Astrocyte (in vitro differentiated cells and primary cell): ENCODE data around the gene PPP2R2B. TPM values are rescaled to one million over a fixed set of nuclear protein-coding genes. Genes with fewer than 3 reads are reported as not detected.

ENCODE experiments used
- DNase-seq: peaks from one replicate; pipeline ENCODE4 v3.0.0-alpha.2; 2010; ENCODE audit warnings: low read depth
- FAIRE-seq: peaks from 2 replicates; lab custom pipeline; 2011; peaks lifted over from hg19 to GRCh38; lab: Jason Lieb, UNC
- H2AFZ ChIP-seq: 2 replicates; pipeline ENCODE4 v1.6.0; 2012; ENCODE audit warnings: low read depth, low read length, inconsistent platforms
- H3K27ac ChIP-seq: 2 replicates; pipeline ENCODE4 v1.5.1; 2011; ENCODE audit warnings: low read depth, low read length, inconsistent platforms
- H3K27me3 ChIP-seq: 2 replicates; pipeline ENCODE4 v1.6.0; 2011; ENCODE audit warnings: low read length, inconsistent platforms; ENCODE audit not compliant: insufficient read depth
- H3K36me3 ChIP-seq: 2 replicates; pipeline ENCODE4 v1.5.1; 2011; ENCODE audit warnings: low read length, inconsistent platforms; ENCODE audit not compliant: insufficient read depth
- H3K4me1 ChIP-seq: 2 replicates; pipeline ENCODE4 v1.5.1; 2011; ENCODE audit warnings: low read length, inconsistent platforms; ENCODE audit not compliant: insufficient read depth
- H3K4me2 ChIP-seq: 2 replicates; pipeline ENCODE4 v1.6.0; 2012; ENCODE audit warnings: low read length, inconsistent platforms
- H3K4me3 ChIP-seq: 2 replicates; pipeline ENCODE4 v1.5.1; 2011; ENCODE audit warnings: low read depth, mild to moderate bottlenecking, low read length, inconsistent platforms; ENCODE audit not compliant: insufficient read depth
- H3K79me2 ChIP-seq: 2 replicates; pipeline ENCODE4 v1.6.0; 2012; ENCODE audit warnings: mild to moderate bottlenecking, low read length, inconsistent platforms; ENCODE audit not compliant: insufficient read depth
- H3K9ac ChIP-seq: 2 replicates; pipeline ENCODE4 v1.6.0; 2012; ENCODE audit warnings: mild to moderate bottlenecking, low read length, inconsistent platforms
- H3K9me3 ChIP-seq: 2 replicates; pipeline ENCODE4 v1.5.1; 2012; ENCODE audit warnings: low read depth, mild to moderate bottlenecking, low read length, inconsistent platforms; ENCODE audit not compliant: insufficient read depth
- H4K20me1 ChIP-seq: 2 replicates; pipeline ENCODE4 v1.6.0; 2012; ENCODE audit warnings: low read length, inconsistent platforms; ENCODE audit not compliant: insufficient read depth
- H3K27ac Mint-ChIP-seq: one replicate; pipeline ENCODE4 v1.8.0; 2021; ENCODE audit warnings: mild to moderate bottlenecking, mixed read lengths; ENCODE audit not compliant: unreplicated experiment
- H3K27me3 Mint-ChIP-seq: one replicate; pipeline ENCODE4 v1.8.0; 2021; ENCODE audit warnings: low read depth, mixed read lengths; ENCODE audit not compliant: unreplicated experiment
- H3K36me3 Mint-ChIP-seq: one replicate; pipeline ENCODE4 v1.8.0; 2021; ENCODE audit warnings: low read depth, mixed read lengths; ENCODE audit not compliant: unreplicated experiment
- H3K4me1 Mint-ChIP-seq: one replicate; pipeline ENCODE4 v1.8.0; 2021; ENCODE audit warnings: low read depth, mixed read lengths; ENCODE audit not compliant: unreplicated experiment
- H3K4me3 Mint-ChIP-seq: one replicate; pipeline ENCODE4 v1.8.0; 2021; ENCODE audit warnings: mild to moderate bottlenecking, moderate library complexity, mixed read lengths; ENCODE audit not compliant: unreplicated experiment
- H3K9me3 Mint-ChIP-seq: one replicate; pipeline ENCODE4 v1.8.0; 2021; ENCODE audit warnings: mild to moderate bottlenecking, mixed read lengths; ENCODE audit not compliant: unreplicated experiment
- CTCF ChIP-seq: IDR thresholded peaks from 2 replicates; pipeline ENCODE4 v1.5.1; 2011; ENCODE audit warnings: low read depth, mild to moderate bottlenecking, inconsistent platforms, low read length, moderate library complexity; ENCODE audit not compliant: insufficient read depth
- EZH2 ChIP-seq: IDR thresholded peaks from 2 replicates; pipeline ENCODE4 v1.6.1; 2012; ENCODE audit warnings: mild to moderate bottlenecking, low read length, inconsistent platforms; ENCODE audit not compliant: insufficient read depth
- total RNA-seq: library from RNA; stranded (reverse); gene quantifications from 2 replicates; pipeline ENCODE4 v1.2.1, GENCODE V29; 2021

PPP2R2B gene
- total RNA-seq, 1 donor from 2014 or later, result 5.2 TPM

- Histone ChIP-seq H4K20me1 (no peaks in the 10 kb centered on the region), H3K79me2 (no peaks in the 10 kb centered on the region), H2AFZ (no peak overlapping the region), H3K4me1 (no peaks in the 10 kb centered on the region), H3K9me3 (no peaks in the 10 kb centered on the region), H3K9ac (no peak overlapping the region), H3K27me3 (no peaks in the 10 kb centered on the region), H3K4me3 (no peak overlapping the region), H3K27ac (no peak overlapping the region), H3K36me3 (no peaks in the 10 kb centered on the region), H3K4me2 (no peak overlapping the region)
- no peak for TF ChIP-seq CTCF
- TF ChIP-seq EZH2, result no peak
- H3K27me3 Mint-ChIP-seq, result no peaks in the 10 kb centered on the region
- H3K27ac Mint-ChIP-seq, result no peak overlapping the region
- H3K9me3 Mint-ChIP-seq, result no peaks in the 10 kb centered on the region
- DNase-seq, result no peak
- H3K4me3 Mint-ChIP-seq, result no peak overlapping the region
- FAIRE-seq, result no peak
- H3K4me1 Mint-ChIP-seq, result no peaks in the 10 kb centered on the region
- H3K36me3 Mint-ChIP-seq, result no peaks in the 10 kb centered on the region
Observed at GRCh38 chr5:146796144-146796543, 82.4 kb downstream of the PPP2R2B start.

GRCh38 chr5:146794326-146795029 lies 84.1 kb downstream of the PPP2R2B start:
- Histone ChIP-seq H3K4me1 (no peaks in the 10 kb centered on the region), H3K27ac (no peak overlapping the region)

More at GRCh38 chr5:146794326-146795029, 84.1 kb downstream of the PPP2R2B start:
- Mint-ChIP-seq H3K36me3 (no peaks in the 10 kb centered on the region), H3K4me1 (no peaks in the 10 kb centered on the region), H3K4me3 (no peak overlapping the region), H3K27me3 (no peaks in the 10 kb centered on the region), H3K27ac (no peak overlapping the region), H3K9me3 (no peaks in the 10 kb centered on the region)
- peak overlapping the region; percentile 15 for H3K4me2 ChIP-seq
- no peaks in the 10 kb centered on the region for H3K9me3 ChIP-seq
- peak; percentile 31 for DNase-seq
- no peak overlapping the region for H3K4me3 ChIP-seq
- no peak overlapping the region for H3K9ac ChIP-seq
- no peak overlapping the region for H2AFZ ChIP-seq
- H3K79me2 ChIP-seq, result no peaks in the 10 kb centered on the region
- no peaks in the 10 kb centered on the region for H4K20me1 ChIP-seq
- TF ChIP-seq EZH2 (no peak), CTCF (no peak)
- H3K27me3 ChIP-seq, result no peaks in the 10 kb centered on the region
- H3K36me3 ChIP-seq, result no peaks in the 10 kb centered on the region
- no peak for FAIRE-seq
